Body of pancreas (tissue), 4 donors: ENCODE results near the gene PAPSS1.

ENCODE experiments used
- POLR2A ChIP-seq, 3 donors: fragments of 450-650 bp; IDR thresholded peaks; one replicate each; pipeline ENCODE4 v1.6.1; 2016; ENCODE audit warnings: antibody characterized with exemption in 3 of 3, mild to moderate bottlenecking in 2 of 3
- TF ChIP-seq, protein P1 (sequence below), 7 experiments: fragments of 450-650 bp in 4 of 7; fragments of 200-600 bp in 3 of 7; sonication (generic) in 3 of 7; IDR thresholded peaks; one replicate each; pipeline ENCODE4 v1.5.1; 2016 to 2019; ENCODE audit warnings: antibody characterized with exemption in 7 of 7

DNA sequence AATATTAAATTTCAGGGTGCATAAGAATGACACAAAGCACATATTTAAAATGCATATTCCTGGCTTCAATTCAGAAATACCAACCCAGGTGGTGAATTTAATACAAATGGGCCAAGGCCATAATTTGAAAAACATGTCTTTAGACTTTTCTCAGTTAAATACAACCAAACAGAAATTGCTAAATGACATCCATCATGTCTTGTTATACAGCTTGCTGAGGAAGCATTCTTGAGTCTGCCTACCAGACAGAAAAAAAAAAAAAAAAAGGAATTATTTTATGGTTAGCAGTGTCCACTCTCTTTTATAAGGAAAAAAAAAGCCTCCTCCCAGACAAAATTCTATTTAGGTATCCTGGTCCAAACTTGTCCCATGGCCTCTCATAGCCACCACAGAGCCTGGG, 119.1 kb downstream of the PAPSS1 start:
- TF ChIP-seq POLR2A (IDR thresholded peaks at IDR 0.05) = no peak
- TF ChIP-seq, protein P1, sequence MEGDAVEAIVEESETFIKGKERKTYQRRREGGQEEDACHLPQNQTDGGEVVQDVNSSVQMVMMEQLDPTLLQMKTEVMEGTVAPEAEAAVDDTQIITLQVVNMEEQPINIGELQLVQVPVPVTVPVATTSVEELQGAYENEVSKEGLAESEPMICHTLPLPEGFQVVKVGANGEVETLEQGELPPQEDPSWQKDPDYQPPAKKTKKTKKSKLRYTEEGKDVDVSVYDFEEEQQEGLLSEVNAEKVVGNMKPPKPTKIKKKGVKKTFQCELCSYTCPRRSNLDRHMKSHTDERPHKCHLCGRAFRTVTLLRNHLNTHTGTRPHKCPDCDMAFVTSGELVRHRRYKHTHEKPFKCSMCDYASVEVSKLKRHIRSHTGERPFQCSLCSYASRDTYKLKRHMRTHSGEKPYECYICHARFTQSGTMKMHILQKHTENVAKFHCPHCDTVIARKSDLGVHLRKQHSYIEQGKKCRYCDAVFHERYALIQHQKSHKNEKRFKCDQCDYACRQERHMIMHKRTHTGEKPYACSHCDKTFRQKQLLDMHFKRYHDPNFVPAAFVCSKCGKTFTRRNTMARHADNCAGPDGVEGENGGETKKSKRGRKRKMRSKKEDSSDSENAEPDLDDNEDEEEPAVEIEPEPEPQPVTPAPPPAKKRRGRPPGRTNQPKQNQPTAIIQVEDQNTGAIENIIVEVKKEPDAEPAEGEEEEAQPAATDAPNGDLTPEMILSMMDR (IDR thresholded peaks at IDR 0.05) = no peak
